Panc1 (cell line): Measurements from ENCODE around the gene PADI1. TPM values are rescaled to one million over a fixed set of nuclear protein-coding genes. Genes with fewer than 3 reads are reported as not detected.
A peak's percentile ranks its signal among the peaks of the same experiment; 100 is the strongest.

Experiments used
- ATAC-seq: fragments of 200-7000 bp; cut with Tn5 transposase; 2 replicates; pipeline ENCODE4 v1.9.1; 2020; ENCODE audit warnings: mild to moderate bottlenecking, moderate library complexity
- BruUV-seq: library from RNA; stranded (reverse); fragments of 400-500 nt; replicated peaks from 2 replicates; lab custom pipeline; 2021; lab: Mats Ljungman, UMichigan
- CTCF ChIA-PET: fragments of 300-600 bp; sonication (Branson Sonifier 250); formaldehyde crosslinking; loops from one replicate; lab custom pipeline; 2022; ENCODE audit warnings: antibody characterized with exemption; lab: Charles Lee
- POLR2A ChIA-PET: fragments of 300-600 bp; sonication (Branson Sonifier 250); formaldehyde crosslinking; loops from one replicate; lab custom pipeline; 2022; ENCODE audit warnings: antibody characterized with exemption; lab: Charles Lee
- DNase-seq: peaks from one replicate; pipeline ENCODE4 v3.0.0-alpha.2; 2010; ENCODE audit warnings: low read depth, low spot score
- H3K27ac ChIP-seq: 2 replicates; pipeline ENCODE4 v1.5.1; 2011; ENCODE audit warnings: mild to moderate bottlenecking, low read length, inconsistent platforms
- H3K27me3 ChIP-seq: fragments of 200-500 bp; sonication (Bioruptor generic); 2 replicates; pipeline ENCODE4 v1.6.0; 2014; ENCODE audit warnings: low read length, inconsistent platforms; ENCODE audit not compliant: control insufficient read depth, insufficient read depth
- H3K36me3 ChIP-seq: fragments of 200-500 bp; sonication (Bioruptor generic); 2 replicates; pipeline ENCODE4 v1.5.1; 2014; ENCODE audit warnings: inconsistent platforms, mild to moderate bottlenecking, low read length, moderate library complexity; ENCODE audit not compliant: control insufficient read depth, insufficient read depth
- H3K4me1 ChIP-seq: 2 replicates; pipeline ENCODE4 v1.5.1; 2011; ENCODE audit warnings: inconsistent platforms, mild to moderate bottlenecking, low read length, moderate library complexity; ENCODE audit not compliant: control insufficient read depth, insufficient read depth
- H3K4me3 ChIP-seq, 2 experiments: 2 replicates each; pipeline ENCODE4 v1.5.1; 2011 to 2012; ENCODE audit warnings: low read depth in 2 of 2, low read length in 2 of 2, mild to moderate bottlenecking in 2 of 2, inconsistent platforms in 1 of 2, moderate library complexity in 1 of 2
- H3K9me3 ChIP-seq: fragments of 200-500 bp; sonication (Bioruptor generic); 2 replicates; pipeline ENCODE4 v1.5.1; 2014; ENCODE audit warnings: low read depth, mild to moderate bottlenecking, inconsistent platforms, low read length, moderate library complexity; ENCODE audit not compliant: control insufficient read depth, insufficient read depth
- CTCF ChIP-seq: fragments of 450-650 bp; IDR thresholded peaks from 2 replicates; pipeline ENCODE4 v1.5.1; 2017; ENCODE audit warnings: mild to moderate bottlenecking
- POLR2AphosphoS5 ChIP-seq: IDR thresholded peaks from 2 replicates; pipeline ENCODE4 v1.6.1; 2012; ENCODE audit warnings: mild to moderate bottlenecking, low read depth, low read length, moderate library complexity
- REST ChIP-seq, 2 experiments: IDR thresholded peaks; 2 replicates each; pipeline ENCODE4 v1.6.1; 2011 to 2012; ENCODE audit warnings: low read depth in 2 of 2, control low read depth in 1 of 2, low read length in 1 of 2, mild to moderate bottlenecking in 1 of 2, moderate library complexity in 1 of 2; ENCODE audit not compliant: insufficient read depth in 1 of 2
- SIN3A ChIP-seq: IDR thresholded peaks from 2 replicates; pipeline ENCODE4 v1.6.1; 2012; ENCODE audit warnings: low read depth, mild to moderate bottlenecking, low read length, moderate library complexity, borderline replicate concordance; ENCODE audit not compliant: insufficient read depth
- TCF7L2 ChIP-seq: IDR thresholded peaks from 2 replicates; pipeline ENCODE4 v1.6.1; 2011; ENCODE audit warnings: mild to moderate bottlenecking, low read depth, low read length, inconsistent platforms
- in situ Hi-C: cut with HindIII; loops from 2 replicates; pipeline ENCODE4 v1.10.0; 2016; ENCODE audit warnings: low sequenced_read_pairs, low pct_unique_long_range_greater_than_20kb
- intact Hi-C: fragments of 100-400 bp; cut with micrococcal nuclease; formaldehyde crosslinking; loops from one replicate; pipeline ENCODE4 v1.10.0; 2022; ENCODE audit not compliant: unreplicated experiment
- total RNA-seq: library from RNA; stranded (reverse); gene quantifications from one replicate; pipeline ENCODE4 v1.2.1, GENCODE V29; 2021; ENCODE audit not compliant: unreplicated experiment

The PADI1 gene
- total RNA-seq, 1 experiment from 2014 or later = 2.3 TPM

- ChIA-PET POLR2A (no interaction called here), CTCF (no interaction called here)
- H3K4me3 ChIP-seq = no peak overlapping the region
- BruUV-seq = no TSS peak
- in situ Hi-C loops = no loop called here
- ATAC-seq (no peak), DNase-seq (no peak)
- no peaks in the 10 kb centered on the region for H3K36me3 ChIP-seq
- H3K27me3 ChIP-seq = no peaks in the 10 kb centered on the region
- no peaks in the 10 kb centered on the region for H3K9me3 ChIP-seq
- TF ChIP-seq POLR2AphosphoS5 (no peak), CTCF (no peak), REST (IDR thresholded peaks at IDR 0.05; ENCODE audit: insufficient read depth in 1 of 2, low read depth in 2 of 2, low read length in 1 of 2) (no peak), TCF7L2 (no peak), SIN3A (no peak)
- peaks cover 45% of the 10 kb centered on the region for H3K4me1 ChIP-seq
- peak overlapping the region; percentile 68 for H3K27ac ChIP-seq
- intact Hi-C loops = no loop called here
These were observed 1.3 kb downstream of the PADI1 start for GRCh38 chr1:17206196-17206595.

- no peak for DNase-seq
- BruUV-seq = no TSS peak
- ChIA-PET CTCF (interaction anchor here (0.5 kb wide), 1 partner anchor 80 kb away, joined by 5 read pairs; no protein-coding TSS in a partner anchor), POLR2A (interaction anchor here (0.6 kb wide), 1 partner anchor 28 kb away, joined by 3 read pairs; no protein-coding TSS in a partner anchor)
- no peak overlapping the region for H3K4me3 ChIP-seq
- H3K4me1 ChIP-seq = peaks cover 44% of the 10 kb centered on the region
- no peaks in the 10 kb centered on the region for H3K36me3 ChIP-seq
- no peaks in the 10 kb centered on the region for H3K27me3 ChIP-seq
- ATAC-seq = no peak
- intact Hi-C loops = no loop called here
- H3K27ac ChIP-seq = peak overlapping the region; percentile 87
- TF ChIP-seq SIN3A (no peak), POLR2AphosphoS5 (no peak), TCF7L2 (no peak), CTCF (no peak), REST (IDR thresholded peaks at IDR 0.05; ENCODE audit: insufficient read depth in 1 of 2, low read depth in 2 of 2, low read length in 1 of 2) (no peak)
- in situ Hi-C loops = no loop called here
- H3K9me3 ChIP-seq = no peaks in the 10 kb centered on the region
These were observed 2.1 kb downstream of the PADI1 start for GRCh38 chr1:17207046-17207445.
